Cardiac fibroblast (primary cell): ENCODE data around the gene CHID1.

Source experiments
- DNase-seq, 2 donors: peaks; one replicate each; pipeline versions ENCODE4 v3.0.0 to v3.0.0-alpha.2; 2010; ENCODE audit warnings: low read depth in 2 of 2
- H3K4me3 ChIP-seq, 2 donors: replicated peaks in 1 of 2; 1 replicate in 1 of 2; 2 replicates in 1 of 2; pipeline ENCODE4 v1.5.1; 2011; ENCODE audit warnings: low read depth in 2 of 2, low read length in 2 of 2, mild to moderate bottlenecking in 2 of 2, moderate library complexity in 1 of 2
- TF ChIP-seq, protein P1 (sequence below): IDR thresholded peaks from one replicate; pipeline ENCODE4 v1.5.1; 2011; ENCODE audit warnings: low read depth, mild to moderate bottlenecking, low read length, inconsistent platforms

The CHID1 gene

GRCh38 chr11:830295-831117 is 80.1 kb downstream of the CHID1 start:
- TF ChIP-seq, protein P1, sequence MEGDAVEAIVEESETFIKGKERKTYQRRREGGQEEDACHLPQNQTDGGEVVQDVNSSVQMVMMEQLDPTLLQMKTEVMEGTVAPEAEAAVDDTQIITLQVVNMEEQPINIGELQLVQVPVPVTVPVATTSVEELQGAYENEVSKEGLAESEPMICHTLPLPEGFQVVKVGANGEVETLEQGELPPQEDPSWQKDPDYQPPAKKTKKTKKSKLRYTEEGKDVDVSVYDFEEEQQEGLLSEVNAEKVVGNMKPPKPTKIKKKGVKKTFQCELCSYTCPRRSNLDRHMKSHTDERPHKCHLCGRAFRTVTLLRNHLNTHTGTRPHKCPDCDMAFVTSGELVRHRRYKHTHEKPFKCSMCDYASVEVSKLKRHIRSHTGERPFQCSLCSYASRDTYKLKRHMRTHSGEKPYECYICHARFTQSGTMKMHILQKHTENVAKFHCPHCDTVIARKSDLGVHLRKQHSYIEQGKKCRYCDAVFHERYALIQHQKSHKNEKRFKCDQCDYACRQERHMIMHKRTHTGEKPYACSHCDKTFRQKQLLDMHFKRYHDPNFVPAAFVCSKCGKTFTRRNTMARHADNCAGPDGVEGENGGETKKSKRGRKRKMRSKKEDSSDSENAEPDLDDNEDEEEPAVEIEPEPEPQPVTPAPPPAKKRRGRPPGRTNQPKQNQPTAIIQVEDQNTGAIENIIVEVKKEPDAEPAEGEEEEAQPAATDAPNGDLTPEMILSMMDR = no peak
- peak in 1 of 2 donors; percentile 70 for DNase-seq
- H3K4me3 ChIP-seq = peak overlapping the region; percentile 2 to 24

- no peak for DNase-seq
- H3K4me3 ChIP-seq = peak overlapping the region; percentile 18 to 19
These were observed 80.7 kb downstream of the CHID1 start for GRCh38 chr11:829847-830294.

DNA sequence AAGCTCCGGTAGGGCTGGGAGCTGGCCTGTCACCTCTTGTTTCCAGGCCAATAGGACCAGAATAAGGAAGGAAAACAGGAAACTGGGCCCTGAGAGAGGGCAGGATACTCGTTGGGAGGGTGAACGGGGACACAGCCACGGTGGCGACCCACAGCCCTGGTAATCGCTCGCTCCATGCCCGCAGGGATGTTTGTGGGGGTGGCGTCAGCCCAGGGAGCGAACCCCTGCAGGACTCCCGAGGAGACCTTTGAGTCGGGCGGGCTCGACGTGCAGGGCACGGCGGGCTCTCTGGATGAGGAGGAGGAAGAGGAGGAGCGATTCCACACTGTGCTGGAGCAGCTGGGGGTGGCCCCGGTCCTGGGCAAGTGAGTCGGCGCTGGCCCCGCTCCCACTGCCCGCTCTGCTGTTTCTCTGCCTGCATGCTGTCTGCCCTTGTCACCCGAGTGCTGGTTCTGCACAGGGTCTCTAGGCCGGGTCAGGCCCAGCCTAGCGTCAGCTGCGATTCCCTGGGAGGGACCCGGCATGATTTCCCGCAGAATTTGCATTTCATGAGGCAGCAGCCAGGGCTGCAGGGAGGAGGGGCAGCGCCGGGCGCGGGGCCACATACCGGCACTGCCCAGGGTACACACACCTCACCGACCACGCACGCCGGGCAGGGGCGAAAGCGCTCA is 81.3 kb downstream of the CHID1 start:
- no peak for DNase-seq
- H3K4me3 ChIP-seq = peak overlapping the region; percentile 11 to 18
- TF ChIP-seq, protein P1 = no peak

More at GRCh38 chr11:829847-830294, 80.7 kb downstream of the CHID1 start:
- TF ChIP-seq, protein P1 = no peak

DNA sequence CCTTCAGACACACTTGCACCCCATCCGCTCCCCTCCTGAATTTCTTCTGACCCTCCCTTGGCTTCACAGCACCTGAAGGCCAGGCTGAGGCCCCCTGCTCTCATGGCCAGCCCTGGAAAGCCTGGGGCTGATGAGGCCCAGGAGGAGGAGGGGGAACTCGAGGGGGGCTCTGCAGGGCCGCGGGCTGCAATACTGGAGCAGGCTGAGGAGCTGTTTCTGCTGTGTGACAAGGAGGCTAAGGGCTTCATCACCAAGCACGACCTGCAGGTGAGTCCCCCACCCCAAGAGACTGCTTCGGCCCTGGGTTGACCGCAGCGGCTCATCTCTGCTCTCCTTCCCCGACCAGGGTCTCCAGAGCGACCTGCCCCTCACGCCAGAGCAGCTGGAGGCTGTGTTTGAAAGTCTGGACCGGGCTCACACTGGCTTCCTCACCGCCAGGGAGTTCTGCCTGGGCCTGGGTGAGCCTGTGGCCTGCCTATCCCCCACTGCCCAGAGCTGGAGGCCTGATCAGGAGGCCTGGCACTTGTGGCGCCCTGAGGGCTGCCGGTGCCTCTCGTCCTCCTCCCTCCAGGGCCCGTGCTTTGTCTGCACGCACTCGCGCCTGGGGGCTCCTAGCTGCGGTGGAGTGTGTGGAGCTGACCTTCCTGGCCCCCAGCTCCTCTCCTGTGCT is 82.0 kb downstream of the CHID1 start:
- TF ChIP-seq, protein P1 = no peak
- DNase-seq = no peak
- H3K4me3 ChIP-seq = no peak overlapping the region

- TF ChIP-seq, protein P1 = no peak
- DNase-seq = no peak
- H3K4me3 ChIP-seq = peak within 1 kb of the TSS in 1 of 2 donors; percentile 22
These were observed 82.8 kb downstream of the CHID1 start, which contains the start of gene CRACR2B for GRCh38 chr11:827897-828192. Gene CRACR2B, plus strand, starts transcription at chr11:827919. Its CDS starts 689 bp downstream, at chr11:828608.

- TF ChIP-seq, protein P1 = no peak
- H3K4me3 ChIP-seq = peak overlapping the region in 1 of 2 donors; percentile 22
- DNase-seq = no peak
These were observed 83.3 kb downstream of the CHID1 start for GRCh38 chr11:827146-827896.
